Breast epithelium (tissue), 3 donors: ENCODE measurements around the gene TRAPPC6A.

Experiments used
- POLR2A ChIP-seq: fragments of 450-650 bp; IDR thresholded peaks from one replicate; pipeline ENCODE4 v1.6.1; 2016; ENCODE audit warnings: antibody characterized with exemption, mild to moderate bottlenecking, moderate library complexity
- POLR2AphosphoS5 ChIP-seq, 3 donors: sonication (generic); formaldehyde crosslinking; IDR thresholded peaks; one replicate each; pipeline ENCODE4 v1.6.1; 2017; ENCODE audit warnings: antibody characterized with exemption in 3 of 3
- TF ChIP-seq, protein P1 (sequence below), 3 donors: fragments of 450-650 bp; IDR thresholded peaks; one replicate each; pipeline ENCODE4 v1.5.1; 2016 to 2017; ENCODE audit warnings: antibody characterized with exemption in 3 of 3, mild to moderate bottlenecking in 3 of 3, moderate library complexity in 3 of 3

DNA sequence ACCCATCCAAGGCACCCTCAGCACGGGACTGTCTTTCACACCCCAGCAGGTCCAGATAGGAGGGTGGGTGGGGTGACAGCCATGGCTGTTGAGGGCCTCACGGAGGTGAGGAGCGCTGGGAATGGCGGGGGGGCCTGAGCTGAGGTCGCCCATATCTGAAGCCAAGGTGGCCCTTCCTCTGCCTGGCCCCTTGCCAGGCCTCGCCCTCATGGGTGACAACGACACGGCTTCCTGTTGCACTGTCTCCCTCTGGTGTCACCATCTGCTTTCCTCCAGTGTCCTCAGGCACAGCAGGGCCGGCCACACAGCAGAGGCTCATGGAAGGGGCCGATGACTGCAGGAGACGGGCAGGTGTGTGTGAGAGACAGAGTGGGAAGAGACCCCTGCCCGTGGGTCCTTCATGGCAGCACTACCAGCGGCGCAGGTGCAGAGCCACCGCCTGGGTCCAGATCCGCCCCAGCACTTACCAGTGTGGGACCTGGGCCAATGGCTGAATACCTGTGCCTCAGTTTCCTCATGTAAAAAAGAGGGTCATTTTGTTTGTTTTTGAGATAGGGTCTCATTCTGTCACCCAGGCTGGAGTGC is 9.2 kb downstream of the TRAPPC6A start:
- TF ChIP-seq, protein P1, sequence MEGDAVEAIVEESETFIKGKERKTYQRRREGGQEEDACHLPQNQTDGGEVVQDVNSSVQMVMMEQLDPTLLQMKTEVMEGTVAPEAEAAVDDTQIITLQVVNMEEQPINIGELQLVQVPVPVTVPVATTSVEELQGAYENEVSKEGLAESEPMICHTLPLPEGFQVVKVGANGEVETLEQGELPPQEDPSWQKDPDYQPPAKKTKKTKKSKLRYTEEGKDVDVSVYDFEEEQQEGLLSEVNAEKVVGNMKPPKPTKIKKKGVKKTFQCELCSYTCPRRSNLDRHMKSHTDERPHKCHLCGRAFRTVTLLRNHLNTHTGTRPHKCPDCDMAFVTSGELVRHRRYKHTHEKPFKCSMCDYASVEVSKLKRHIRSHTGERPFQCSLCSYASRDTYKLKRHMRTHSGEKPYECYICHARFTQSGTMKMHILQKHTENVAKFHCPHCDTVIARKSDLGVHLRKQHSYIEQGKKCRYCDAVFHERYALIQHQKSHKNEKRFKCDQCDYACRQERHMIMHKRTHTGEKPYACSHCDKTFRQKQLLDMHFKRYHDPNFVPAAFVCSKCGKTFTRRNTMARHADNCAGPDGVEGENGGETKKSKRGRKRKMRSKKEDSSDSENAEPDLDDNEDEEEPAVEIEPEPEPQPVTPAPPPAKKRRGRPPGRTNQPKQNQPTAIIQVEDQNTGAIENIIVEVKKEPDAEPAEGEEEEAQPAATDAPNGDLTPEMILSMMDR (IDR thresholded peaks at IDR 0.05): no peak
- TF ChIP-seq POLR2A (no peak), POLR2AphosphoS5 (IDR thresholded peaks at IDR 0.05) (no peak)
